Suprapubic skin (tissue), 4 donors: ENCODE data around the gene DHRS9.

ENCODE experiments used
- CTCF ChIP-seq, 2 donors: fragments of 200-600 bp in 1 of 2; fragments of 450-650 bp in 1 of 2; sonication (generic) in 1 of 2; IDR thresholded peaks; one replicate each; pipeline ENCODE4 v1.5.1; 2016 to 2019; ENCODE audit warnings: antibody characterized with exemption in 2 of 2, mild to moderate bottlenecking in 1 of 2, moderate library complexity in 1 of 2
- POLR2A ChIP-seq, 2 donors: fragments of 450-650 bp; IDR thresholded peaks; one replicate each; pipeline ENCODE4 v1.6.1; 2017; ENCODE audit warnings: antibody characterized with exemption in 2 of 2, mild to moderate bottlenecking in 2 of 2, moderate library complexity in 2 of 2
- POLR2AphosphoS5 ChIP-seq, 3 donors: sonication (generic); formaldehyde crosslinking; IDR thresholded peaks; one replicate each; pipeline ENCODE4 v1.6.1; 2017; ENCODE audit warnings: antibody characterized with exemption in 3 of 3

- TF ChIP-seq CTCF (IDR thresholded peaks at IDR 0.05), result no peak
- TF ChIP-seq POLR2AphosphoS5 (IDR thresholded peaks at IDR 0.05), result no peak
- no peak for TF ChIP-seq POLR2A (IDR thresholded peaks at IDR 0.05)
These were observed 26.3 kb downstream of the DHRS9 start for GRCh38 chr2:169095621-169096105.
